PFSK-1 (cell line): ENCODE data around the gene EIF4B.
A peak's percentile ranks its signal among the peaks of the same experiment; 100 is the strongest.

Source experiments
- FOXP2 ChIP-seq: optimal IDR thresholded peaks from 2 replicates; pipeline ENCODE3; 2011; ENCODE audit warnings: borderline replicate concordance, control low read depth, inconsistent platforms; ENCODE audit not compliant: insufficient read depth; ENCODE audit errors: extremely low read length, extremely low read depth
- POLR2AphosphoS5 ChIP-seq: IDR thresholded peaks from 2 replicates; pipeline ENCODE4 v1.6.1; 2012; ENCODE audit warnings: low read depth, mild to moderate bottlenecking, control low read depth, low read length, moderate library complexity
- REST ChIP-seq, 2 experiments: IDR thresholded peaks; 2 replicates each; pipeline versions ENCODE4 v1.6.1 to v1.8.0; 2011 to 2012; ENCODE audit warnings: low read depth in 2 of 2, low read length in 2 of 2, control low read depth in 1 of 2, inconsistent platforms in 1 of 2, mild to moderate bottlenecking in 1 of 2, moderate library complexity in 1 of 2; ENCODE audit not compliant: insufficient read depth in 1 of 2
- SIN3A ChIP-seq: IDR thresholded peaks from 2 replicates; pipeline ENCODE4 v1.6.1; 2012; ENCODE audit warnings: mild to moderate bottlenecking, low read length, moderate library complexity, borderline replicate concordance; ENCODE audit not compliant: insufficient read depth
- TAF1 ChIP-seq: IDR thresholded peaks from 2 replicates; pipeline ENCODE4 v1.6.1; 2012; ENCODE audit warnings: low read length, control low read depth, borderline replicate concordance; ENCODE audit not compliant: insufficient read depth

The EIF4B gene

GRCh38 chr12:53048033-53048779 lies 42.0 kb downstream of the EIF4B start:
- TF ChIP-seq SIN3A = no peak
- no peak for TF ChIP-seq TAF1
- no peak for TF ChIP-seq REST (IDR thresholded peaks at IDR 0.05; ENCODE audit: insufficient read depth in 1 of 2, low read depth in 2 of 2, low read length in 2 of 2)
- TF ChIP-seq FOXP2 = no peak
- no peak for TF ChIP-seq POLR2AphosphoS5

- TF ChIP-seq REST (IDR thresholded peaks at IDR 0.05; ENCODE audit: insufficient read depth in 1 of 2, low read depth in 2 of 2, low read length in 2 of 2) (peak; percentile 71 to 86), POLR2AphosphoS5 (no peak), TAF1 (no peak), FOXP2 (no peak), SIN3A (no peak)
These were observed 42.6 kb downstream of the EIF4B start for GRCh38 chr12:53048780-53049401.

- TF ChIP-seq POLR2AphosphoS5 (peak; percentile 96), REST (IDR thresholded peaks at IDR 0.05; ENCODE audit: insufficient read depth in 1 of 2, low read depth in 2 of 2, low read length in 2 of 2) (peak; percentile 50 to 69; a peak in 3 of 4 replicates), FOXP2 (no peak), TAF1 (peak; percentile 67; the same call in 1 of the 2 replicates)
These were observed 43.5 kb downstream of the EIF4B start, which contains the start of gene TNS2 for GRCh38 chr12:53049571-53050318. Gene TNS2 (plus strand): TSS chr12:53050065. CDS start chr12:53050186, 121 bp downstream.

- TF ChIP-seq FOXP2 (no peak), TAF1 (no peak), SIN3A (no peak), REST (IDR thresholded peaks at IDR 0.05; ENCODE audit: insufficient read depth in 1 of 2, low read depth in 2 of 2, low read length in 2 of 2) (no peak), POLR2AphosphoS5 (no peak)
These were observed 44.3 kb downstream of the EIF4B start for GRCh38 chr12:53050426-53051057.
